GM19397 (cell line): ENCODE measurements around the gene ABCA4.

Source experiments
- ATAC-seq: cut with Tn5 transposase; IDR thresholded peaks from one replicate; pipeline ENCODE4 v1.9.1; 2021; ENCODE audit warnings: mild to moderate bottlenecking, moderate library complexity; ENCODE audit not compliant: unreplicated experiment

The ABCA4 gene

GRCh38 chr1:94124538-94124937 lies 3.6 kb upstream of the ABCA4 start:
- no peak for ATAC-seq

- no peak for ATAC-seq
These were observed 1.4 kb upstream of the ABCA4 start for GRCh38 chr1:94122201-94122970.

- no peak for ATAC-seq
These were observed 468 bp upstream of the ABCA4 start for GRCh38 chr1:94121411-94121821.

GRCh38 chr1:94120570-94120901 lies 412 bp downstream of the ABCA4 start:
- ATAC-seq: no peak

GRCh38 chr1:94119796-94120569 lies 965 bp downstream of the ABCA4 start:
- ATAC-seq: no peak

- no peak for ATAC-seq
These were observed 1.6 kb downstream of the ABCA4 start for GRCh38 chr1:94119306-94119705.

GRCh38 chr1:94118471-94118870 lies 2.5 kb downstream of the ABCA4 start:
- ATAC-seq: no peak

- ATAC-seq: no peak
These were observed 2.9 kb downstream of the ABCA4 start for GRCh38 chr1:94118013-94118412.

GRCh38 chr1:94117259-94117851 lies 3.6 kb downstream of the ABCA4 start:
- ATAC-seq: no peak

- ATAC-seq: no peak
These were observed 5.0 kb downstream of the ABCA4 start for GRCh38 chr1:94115900-94116436.

- ATAC-seq: no peak
These were observed 5.6 kb downstream of the ABCA4 start for GRCh38 chr1:94115254-94115899.

- no peak for ATAC-seq
These were observed 7.2 kb downstream of the ABCA4 start for GRCh38 chr1:94113589-94114226.

GRCh38 chr1:94111879-94112278 lies 9.1 kb downstream of the ABCA4 start:
- no peak for ATAC-seq

GRCh38 chr1:94110946-94111740 lies 9.8 kb downstream of the ABCA4 start:
- ATAC-seq: no peak

- ATAC-seq: no peak
These were observed 10.8 kb downstream of the ABCA4 start for GRCh38 chr1:94110021-94110761.

- no peak for ATAC-seq
These were observed 11.5 kb downstream of the ABCA4 start for GRCh38 chr1:94109478-94109877.

GRCh38 chr1:94107141-94107540 lies 13.8 kb downstream of the ABCA4 start:
- ATAC-seq: no peak

GRCh38 chr1:94106716-94107115 lies 14.2 kb downstream of the ABCA4 start:
- ATAC-seq: no peak

GRCh38 chr1:94105957-94106529 lies 14.9 kb downstream of the ABCA4 start:
- no peak for ATAC-seq
